IMR-90 (cell line): ENCODE results near the gene FUBP1. TPM values are rescaled to one million over a fixed set of nuclear protein-coding genes. Genes with fewer than 3 reads are reported as not detected.

Experiments used
- ATAC-seq: fragments of 200-7000 bp; cut with Tn5 transposase; 2 replicates; pipeline ENCODE4 v1.9.1; 2020; ENCODE audit warnings: low read depth, mild to moderate bottlenecking, moderate library complexity
- BruUV-seq: library from RNA; stranded (reverse); fragments of 400-500 nt; replicated peaks from 2 replicates; lab custom pipeline; 2021; lab: Mats Ljungman, UMichigan
- CTCF ChIA-PET: fragments of 300-600 bp; formaldehyde crosslinking; extraction: SDS; loops from one replicate; lab custom pipeline; 2021; ENCODE audit warnings: antibody characterized with exemption; lab: Yijun Ruan, JAX
- POLR2A ChIA-PET: fragments of 300-600 bp; sonication (Branson Sonifier 250); formaldehyde crosslinking; loops from one replicate; lab custom pipeline; 2022; ENCODE audit warnings: antibody characterized with exemption; ENCODE audit not compliant: unreplicated experiment; lab: Charles Lee
- DNase-seq: peaks from one replicate; pipeline ENCODE4 v3.0.0; 2013
- H2AFZ ChIP-seq: replicated peaks from 2 replicates; pipeline ENCODE3; 2013; ENCODE audit warnings: low read length, mild to moderate bottlenecking; ENCODE audit not compliant: poor library complexity
- H2AK5ac ChIP-seq: 2 replicates; pipeline ENCODE4 v1.6.1; 2013; ENCODE audit warnings: low read depth, low read length, inconsistent platforms
- H2AK9ac ChIP-seq: replicated peaks from 2 replicates; pipeline ENCODE3; 2013; ENCODE audit warnings: mild to moderate bottlenecking, low read depth, low read length, moderate library complexity; ENCODE audit not compliant: poor library complexity
- H2BK120ac ChIP-seq: 2 replicates; pipeline ENCODE4 v1.6.1; 2013; ENCODE audit warnings: low read depth, low read length, inconsistent platforms
- H2BK15ac ChIP-seq: 3 replicates; pipeline ENCODE4 v1.6.1; 2013; ENCODE audit warnings: low read depth, low read length, inconsistent platforms
- H2BK20ac ChIP-seq: 2 replicates; pipeline ENCODE4 v1.6.1; 2013; ENCODE audit warnings: low read depth, mild to moderate bottlenecking, inconsistent platforms, low read length, moderate library complexity
- H2BK5ac ChIP-seq: 2 replicates; pipeline ENCODE4 v1.6.1; 2013; ENCODE audit warnings: mild to moderate bottlenecking, low read depth, low read length, inconsistent platforms; ENCODE audit not compliant: poor library complexity, severe bottlenecking
- H3K14ac ChIP-seq: replicated peaks from 2 replicates; pipeline ENCODE4 v1.6.1; 2013; ENCODE audit warnings: low read depth, low read length, inconsistent platforms
- H3K18ac ChIP-seq: 2 replicates; pipeline ENCODE4 v1.6.1; 2013; ENCODE audit warnings: low read depth, low read length, control low read depth
- H3K23ac ChIP-seq: 2 replicates; pipeline ENCODE4 v1.6.1; 2013; ENCODE audit warnings: low read depth, low read length, inconsistent platforms
- H3K27ac ChIP-seq: 2 replicates; pipeline ENCODE4 v1.5.1; 2013; ENCODE audit warnings: mild to moderate bottlenecking, control low read depth, low read length; ENCODE audit not compliant: insufficient read depth
- H3K27me3 ChIP-seq: 2 replicates; pipeline ENCODE4 v1.6.1; 2013; ENCODE audit warnings: low read length; ENCODE audit not compliant: control insufficient read depth, insufficient read depth
- H3K36me3 ChIP-seq: 2 replicates; pipeline ENCODE4 v1.6.1; 2013; ENCODE audit warnings: low read length, mixed read lengths; ENCODE audit not compliant: control insufficient read depth, insufficient read depth
- H3K4ac ChIP-seq: 2 replicates; pipeline ENCODE4 v1.6.1; 2013; ENCODE audit warnings: low read depth, low read length, inconsistent platforms
- H3K4me1 ChIP-seq: 2 replicates; pipeline ENCODE4 v1.6.1; 2013; ENCODE audit warnings: low read length, mixed read lengths; ENCODE audit not compliant: control insufficient read depth, insufficient read depth
- H3K4me2 ChIP-seq: 2 replicates; pipeline ENCODE4 v1.6.1; 2013; ENCODE audit warnings: low read depth, mild to moderate bottlenecking, control low read depth, low read length, moderate library complexity
- H3K4me3 ChIP-seq: 2 replicates; pipeline ENCODE4 v1.5.1; 2013; ENCODE audit warnings: low read depth, mild to moderate bottlenecking, control low read depth, low read length, moderate library complexity; ENCODE audit not compliant: insufficient read depth
- H3K56ac ChIP-seq: 2 replicates; pipeline ENCODE4 v1.6.1; 2013; ENCODE audit warnings: low read length, inconsistent platforms; ENCODE audit not compliant: insufficient read depth; ENCODE audit errors: extremely low read depth
- H3K79me1 ChIP-seq, 2 experiments: 2 replicates each; pipeline ENCODE4 v1.6.1; 2013; ENCODE audit warnings: low read length in 2 of 2, inconsistent platforms in 1 of 2, low read depth in 1 of 2
- H3K9ac ChIP-seq: 2 replicates; pipeline ENCODE4 v1.6.1; 2013; ENCODE audit warnings: low read depth, low read length, control low read depth
- H3K9me1 ChIP-seq: 2 replicates; pipeline ENCODE4 v1.6.1; 2013; ENCODE audit warnings: low read length, inconsistent platforms; ENCODE audit not compliant: insufficient read depth
- H3K9me3 ChIP-seq: 2 replicates; pipeline ENCODE4 v1.6.1; 2013; ENCODE audit warnings: low read length; ENCODE audit not compliant: control insufficient read depth, insufficient read depth
- H4K20me1 ChIP-seq: 2 replicates; pipeline ENCODE4 v1.6.1; 2013; ENCODE audit warnings: low read length, inconsistent platforms; ENCODE audit not compliant: insufficient read depth
- H4K5ac ChIP-seq: 2 replicates; pipeline ENCODE4 v1.6.1; 2013; ENCODE audit warnings: mild to moderate bottlenecking, low read depth, low read length, control low read depth
- H4K8ac ChIP-seq, 2 experiments: 2 replicates each; pipeline ENCODE4 v1.6.1; 2013; ENCODE audit warnings: low read depth in 2 of 2, low read length in 2 of 2, control low read depth in 1 of 2, inconsistent platforms in 1 of 2
- H4K91ac ChIP-seq: 2 replicates; pipeline ENCODE4 v1.6.1; 2013; ENCODE audit warnings: low read depth, low read length, inconsistent platforms; ENCODE audit not compliant: insufficient read depth
- NFE2L2 ChIP-seq: fragments of 150-350 bp; IDR thresholded peaks from 2 replicates; pipeline ENCODE4 v1.6.1; 2016; ENCODE audit warnings: low read depth, mild to moderate bottlenecking, low read length
- POLR2A ChIP-seq: IDR thresholded peaks from 2 replicates; pipeline ENCODE4 v1.6.1; 2012; ENCODE audit warnings: mild to moderate bottlenecking, low read depth, low read length
- RCOR1 ChIP-seq: IDR thresholded peaks from 2 replicates; pipeline ENCODE4 v1.6.1; 2012; ENCODE audit warnings: mild to moderate bottlenecking, low read length, improper control_type of control experiment; ENCODE audit not compliant: insufficient replicate concordance
- SMC3 ChIP-seq: fragments of 150-350 bp; IDR thresholded peaks from 2 replicates; pipeline ENCODE4 v1.6.1; 2016; ENCODE audit warnings: low read depth, mild to moderate bottlenecking, antibody characterized with exemption, low read length, moderate library complexity
- dilution Hi-C: fragments of 300-500 bp; cut with HindIII; formaldehyde crosslinking; loops from one replicate; pipeline ENCODE4 v1.14.3; 2018; ENCODE audit warnings: low sequenced_read_pairs; ENCODE audit not compliant: unreplicated experiment
- in situ Hi-C: fragments of 300-500 bp; cut with MboI; formaldehyde crosslinking; loops from 3 replicates; pipeline ENCODE4 v1.14.3; 2019; ENCODE audit warnings: low sequenced_read_pairs, inconsistent platforms, mixed read lengths
- intact Hi-C: fragments of 100-400 bp; cut with micrococcal nuclease; formaldehyde crosslinking; loops from 2 replicates; pipeline ENCODE4 v1.10.0; 2022
- polyA plus RNA-seq, 3 experiments: library from polyadenylated mRNA; depleted of rRNA; stranded (reverse); fragments of >200 nt; gene quantifications; 2 replicates each; pipeline ENCODE4 v1.2.3, GENCODE V29; 2012; ENCODE audit warnings: low replicate concordance in 1 of 3
- total RNA-seq: library from RNA; depleted of rRNA; stranded (reverse); fragments of >200 nt; gene quantifications from 2 replicates; pipeline ENCODE4 v1.2.3, GENCODE V29; 2012

FUBP1 gene
- total and polyA plus RNA-seq, 2 of the 4 experiments (the other 2 are of a cell fraction), result 94.7 to 129 TPM

DNA sequence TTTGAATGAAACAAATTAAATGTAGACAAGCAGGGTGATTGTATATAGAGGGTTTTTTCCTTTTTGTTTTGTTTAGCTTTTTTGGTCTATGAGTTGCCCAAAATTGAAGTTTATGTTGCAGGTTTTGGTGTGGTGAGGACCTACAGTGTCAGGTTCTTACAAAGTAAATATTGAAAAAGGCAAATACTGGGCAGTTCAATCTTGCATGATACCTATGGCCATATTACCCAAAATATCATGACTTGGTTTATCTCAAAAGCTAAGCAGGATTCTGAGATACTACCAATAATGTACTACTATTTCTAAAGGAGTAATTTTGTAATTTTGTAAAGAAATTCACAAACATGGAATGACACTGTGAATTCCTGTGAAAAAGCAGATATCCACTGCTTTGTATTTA, 27.6 kb upstream of the FUBP1 start:
- ChIA-PET CTCF (interaction anchor here (0.6 to 2.7 kb wide), 3 partner anchors 28 to 117 kb away, joined by 3 to 7 read pairs (median 4); partner anchors contain the start of gene FUBP1), POLR2A (interaction anchor here (0.5 kb wide), 1 partner anchor 101 kb away, joined by 3 read pairs; no protein-coding TSS in a partner anchor)
- Histone ChIP-seq H3K9ac (peak overlapping the region; percentile 84), H3K27me3 (no peaks in the 10 kb centered on the region), H4K91ac (no peak overlapping the region), H4K8ac (no peak overlapping the region), H3K9me1 (no peaks in the 10 kb centered on the region), H3K18ac (peak overlapping the region; percentile 49; the same call in 1 of the 2 replicates), H2BK15ac (no peak overlapping the region), H3K4me2 (peak overlapping the region; percentile 98), H4K20me1 (peaks cover 3% of the 10 kb centered on the region; the same call in 1 of the 2 replicates), H2AK9ac (no peak overlapping the region), H3K79me1 (peaks cover 0 to 21% of the 10 kb centered on the region in 2 experiments; a peak in 2 of 4 replicates), H3K36me3 (no peaks in the 10 kb centered on the region), H3K4ac (no peak overlapping the region), H2AK5ac (no peak overlapping the region), H2BK120ac (no peak overlapping the region), H3K14ac (no peak overlapping the region; the same call in 1 of the 2 replicates), H3K4me3 (peak overlapping the region; percentile 80), H3K27ac (peak overlapping the region; percentile 85; the same call in 1 of the 2 replicates), H3K56ac (no peak overlapping the region), H2AFZ (no peak overlapping the region), H3K9me3 (no peaks in the 10 kb centered on the region), H2BK5ac (peak overlapping the region; percentile 100), H3K4me1 (peaks cover 6% of the 10 kb centered on the region), H2BK20ac (no peak overlapping the region), H4K5ac (peak overlapping the region; percentile 67; the same call in 1 of the 2 replicates), H3K23ac (peak overlapping the region; percentile 40; the same call in 1 of the 2 replicates)
- intact Hi-C loops (no loop called here), in situ Hi-C loops (no loop called here), dilution Hi-C loops (no loop called here)
- TF ChIP-seq RCOR1 (no peak), POLR2A (no peak), SMC3 (no peak), NFE2L2 (no peak)
- no peak for DNase-seq
- no TSS peak for BruUV-seq
- no peak for ATAC-seq
